Glomerular visceral epithelial cell (primary cell): ENCODE data around the gene LPAR1.

Source experiments
- DNase-seq: peaks from one replicate; pipeline ENCODE4 v3.0.0-alpha.2; 2016; ENCODE audit errors: extremely low spot score

The LPAR1 gene

GRCh38 chr9:111001526-111001925 lies 36.7 kb downstream of the LPAR1 start:
- no peak for DNase-seq

DNA sequence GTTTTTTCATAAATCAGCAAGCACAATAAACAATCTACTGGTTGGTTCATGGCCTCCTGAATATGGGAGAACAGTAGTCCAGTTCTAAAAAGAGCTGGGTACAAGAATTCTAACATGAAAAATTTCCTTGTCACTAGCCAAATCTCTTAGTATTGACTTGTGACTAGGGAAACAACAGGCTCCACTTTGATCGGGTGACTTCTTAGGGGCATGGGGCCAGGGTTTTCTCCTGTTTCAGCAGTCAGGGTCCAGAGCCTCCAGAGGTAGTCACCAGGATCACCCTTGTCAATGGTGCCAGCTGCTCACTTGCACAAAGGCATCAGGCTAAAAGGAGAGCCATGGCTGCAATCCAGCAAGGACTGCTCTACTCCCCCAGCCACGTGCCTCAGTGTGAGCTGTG lies 38.1 kb downstream of the LPAR1 start:
- no peak for DNase-seq

- no peak for DNase-seq
These were observed 38.9 kb downstream of the LPAR1 start for GRCh38 chr9:110999379-110999778.

DNA sequence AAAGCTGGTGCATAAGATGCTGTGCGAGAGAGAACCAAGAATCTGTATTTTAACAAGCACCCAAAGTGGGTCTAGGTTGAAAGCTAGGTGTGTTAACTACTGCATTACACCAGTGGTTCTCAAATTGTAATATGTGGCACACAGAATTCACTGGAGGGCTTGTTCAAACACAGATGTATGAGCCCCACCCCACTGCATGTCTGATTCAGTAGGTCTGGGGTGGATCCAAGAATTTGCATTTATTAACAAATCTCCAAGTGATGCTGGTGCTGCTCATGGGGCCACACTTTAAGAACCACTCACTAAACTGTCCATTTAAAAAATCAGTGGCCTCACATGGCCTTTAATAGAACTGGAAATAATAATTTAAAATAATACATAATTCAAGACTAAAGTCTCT lies 40.4 kb downstream of the LPAR1 start:
- DNase-seq: no peak

- no peak for DNase-seq
These were observed 41.6 kb downstream of the LPAR1 start for GRCh38 chr9:110996436-110997220.

DNA sequence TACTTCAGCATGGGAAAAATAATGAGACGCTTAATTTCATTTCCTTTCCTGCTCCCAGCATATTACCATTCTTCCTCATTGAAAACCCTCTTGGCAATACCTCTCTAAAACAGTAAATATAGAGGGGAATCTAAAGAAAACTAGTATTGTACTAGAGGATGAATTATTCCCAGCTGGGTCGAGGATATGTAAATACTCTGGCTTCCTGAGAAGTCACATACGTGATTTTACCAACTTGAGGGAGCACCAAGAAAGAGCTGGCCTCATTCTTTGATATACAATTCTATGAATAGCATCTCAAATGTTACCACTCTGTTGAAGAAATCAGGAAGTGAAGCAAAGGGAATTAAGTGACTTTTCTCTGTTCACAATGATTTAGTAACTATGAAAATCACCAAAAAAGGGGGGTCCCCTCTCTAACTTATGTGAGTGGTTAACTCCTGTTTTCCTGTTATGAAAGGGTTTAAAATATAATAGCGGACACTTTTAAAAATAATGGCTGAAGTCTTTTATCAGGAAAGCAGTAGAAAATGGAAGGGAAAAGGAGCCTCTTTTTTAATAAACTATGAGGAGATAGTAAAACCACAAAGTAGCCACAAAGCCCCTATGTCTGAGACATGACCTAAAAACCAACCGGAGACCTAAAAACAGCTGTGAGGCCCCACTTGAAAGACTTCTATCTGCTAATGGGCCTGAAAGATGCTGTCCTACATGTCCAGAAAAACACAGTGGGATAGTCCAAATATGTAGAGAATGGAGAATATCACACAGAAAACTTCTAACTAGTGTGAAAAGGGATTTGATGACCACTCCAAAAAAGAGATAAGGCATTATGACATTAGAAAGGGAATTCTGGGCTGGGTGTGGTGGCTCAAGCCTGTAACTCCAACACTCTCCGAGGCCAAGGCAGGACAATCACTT lies 42.6 kb downstream of the LPAR1 start:
- no peak for DNase-seq

- no peak for DNase-seq
These were observed 43.5 kb downstream of the LPAR1 start for GRCh38 chr9:110994771-110995241.

DNA sequence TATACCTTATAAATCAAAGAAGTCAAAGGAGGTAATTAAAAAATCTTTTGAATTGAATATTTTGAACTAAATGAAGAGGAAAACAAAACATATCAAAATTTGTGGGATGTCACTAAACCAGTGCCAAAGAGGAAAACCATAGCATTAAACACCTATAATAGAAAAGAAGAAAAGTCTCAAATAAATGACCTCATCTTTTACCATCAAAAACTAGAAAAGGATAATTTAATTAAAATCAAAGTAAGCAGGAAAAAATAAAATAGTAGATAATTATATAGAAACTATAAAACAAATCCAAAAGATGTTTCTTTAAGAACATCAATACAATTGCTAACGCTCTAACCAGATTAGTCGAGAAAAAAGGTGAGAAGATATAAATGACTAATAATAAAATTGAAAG lies 47.8 kb downstream of the LPAR1 start:
- no peak for DNase-seq

DNA sequence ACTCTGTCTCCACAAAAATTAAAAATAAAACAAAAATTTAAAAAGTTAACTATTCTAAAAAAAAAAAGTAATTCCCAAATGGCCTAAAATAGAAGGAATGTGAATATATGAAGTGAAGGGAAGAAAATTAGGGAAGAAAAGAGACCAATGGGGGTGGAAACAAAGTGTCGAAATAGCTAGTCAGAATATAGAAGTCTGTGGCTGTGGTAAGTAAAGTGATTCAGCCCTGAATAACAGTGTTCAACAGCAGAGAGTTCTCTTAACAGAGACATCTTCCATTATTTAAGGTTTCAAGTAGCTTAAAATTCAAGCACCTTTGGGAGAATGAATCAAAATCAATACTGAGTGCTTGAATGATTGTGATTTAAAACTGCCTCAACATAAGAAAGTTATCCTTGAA lies 51.7 kb downstream of the LPAR1 start:
- DNase-seq: no peak

- DNase-seq: no peak
These were observed 53.3 kb downstream of the LPAR1 start for GRCh38 chr9:110984890-110985437.

GRCh38 chr9:110980261-110980660 lies 58.0 kb downstream of the LPAR1 start:
- DNase-seq: no peak

GRCh38 chr9:110979636-110980035 lies 58.6 kb downstream of the LPAR1 start:
- no peak for DNase-seq

GRCh38 chr9:110978516-110978915 lies 59.8 kb downstream of the LPAR1 start:
- DNase-seq: no peak

- peak; percentile 42 for DNase-seq
These were observed 61.0 kb downstream of the LPAR1 start for GRCh38 chr9:110977259-110977709.

DNA sequence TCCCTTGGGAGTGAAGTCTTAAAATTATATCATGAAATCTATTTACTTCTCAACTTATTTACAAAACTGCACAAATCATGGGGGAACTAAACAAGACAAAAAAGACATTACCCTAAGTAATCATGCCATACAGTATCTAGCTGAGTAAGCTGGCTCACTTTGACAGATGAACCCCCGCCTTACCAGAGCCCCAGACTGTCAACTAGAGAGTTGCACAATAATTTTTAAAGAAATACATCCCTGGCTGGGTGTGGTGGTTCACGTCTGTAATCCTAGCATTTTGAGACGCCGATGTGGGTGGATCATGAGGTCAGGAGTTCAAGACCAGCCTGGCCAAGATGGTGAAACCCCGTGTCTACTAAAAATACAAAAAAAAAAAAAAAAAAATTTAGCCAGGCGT lies 62.3 kb downstream of the LPAR1 start:
- DNase-seq: no peak

DNA sequence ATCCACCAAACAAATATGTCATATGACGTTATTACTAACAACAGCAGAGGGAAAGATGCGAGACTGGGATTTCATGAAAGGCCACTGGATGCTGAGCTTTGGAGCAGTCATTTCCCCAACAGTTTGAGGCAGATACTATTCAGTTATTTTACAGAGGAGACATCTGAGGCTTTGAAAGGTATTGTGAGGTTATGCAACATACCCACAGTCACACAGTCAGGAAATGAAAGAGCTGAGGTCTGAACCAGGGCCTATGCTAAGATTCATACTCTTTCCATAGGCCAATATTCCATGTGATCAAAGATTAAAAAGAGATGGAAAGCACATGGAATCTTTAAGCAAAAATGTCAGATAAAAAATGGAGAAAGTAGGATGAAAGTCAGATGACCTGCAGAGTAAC lies 63.0 kb downstream of the LPAR1 start:
- no peak for DNase-seq

DNA sequence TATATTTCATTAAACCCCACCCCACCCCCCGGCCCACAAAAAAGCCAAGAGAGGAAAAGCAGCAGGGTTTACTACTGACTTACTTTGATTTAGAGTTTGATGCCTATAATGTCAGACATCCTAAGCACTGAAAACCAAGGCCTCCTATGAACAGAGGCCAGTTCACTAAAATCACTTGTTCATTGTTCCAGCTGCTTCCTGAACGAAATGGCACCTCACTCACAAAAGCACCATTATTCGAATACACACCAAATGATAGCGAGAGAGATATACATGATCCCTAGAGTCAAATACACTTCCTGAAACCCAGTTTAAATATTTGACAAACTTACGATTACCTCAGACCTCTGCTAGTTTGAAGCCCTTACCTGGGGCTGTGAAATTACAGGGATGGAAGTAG lies 66.6 kb downstream of the LPAR1 start:
- DNase-seq: no peak

- no peak for DNase-seq
These were observed 67.0 kb downstream of the LPAR1 start for GRCh38 chr9:110971234-110971633.

- DNase-seq: peak; percentile 25
These were observed 68.3 kb downstream of the LPAR1 start for GRCh38 chr9:110969971-110970386.

DNA sequence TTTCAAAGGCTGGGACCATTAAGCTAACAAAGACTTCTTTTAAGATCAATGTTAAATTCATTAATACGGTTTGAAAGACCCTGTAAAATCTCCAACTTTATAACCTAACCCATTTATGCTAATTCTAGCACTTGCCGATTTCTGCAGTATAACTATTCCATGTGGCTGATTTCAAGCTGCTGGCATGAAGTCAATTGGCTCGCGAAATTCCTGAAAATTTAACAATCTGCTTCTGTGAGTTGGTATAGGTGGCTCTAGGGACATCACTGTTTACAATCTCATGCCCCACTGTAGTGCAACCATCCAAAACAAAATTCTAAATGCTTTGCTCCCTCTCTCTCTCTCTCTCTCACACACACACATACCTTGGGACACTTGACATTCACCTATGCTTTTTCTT lies 70.2 kb downstream of the LPAR1 start:
- DNase-seq: no peak

GRCh38 chr9:110967196-110967595 lies 71.1 kb downstream of the LPAR1 start:
- DNase-seq: no peak

DNA sequence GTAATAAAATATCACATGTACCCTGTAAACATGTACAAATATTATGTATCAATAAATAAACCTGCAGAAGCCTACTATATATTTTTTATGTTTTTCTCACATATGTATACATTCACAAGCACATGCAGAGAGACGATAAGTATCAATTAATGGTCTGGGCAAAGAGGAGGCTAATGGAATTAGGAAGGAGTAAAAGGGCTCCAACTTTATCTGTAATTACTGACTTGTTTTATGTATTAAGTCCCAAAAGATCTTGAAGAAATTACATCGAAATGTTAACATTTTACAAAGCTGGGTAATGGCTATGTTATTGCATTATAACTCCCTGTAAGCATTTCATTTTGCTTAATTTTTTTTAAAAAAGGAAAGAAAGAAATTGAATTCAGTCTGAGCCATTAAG lies 78.0 kb downstream of the LPAR1 start:
- DNase-seq: no peak
